H9 (cell line): Measurements from ENCODE around the gene CASQ2. TPM values are rescaled to one million over a fixed set of nuclear protein-coding genes. Genes with fewer than 3 reads are reported as not detected.

Experiments used
- DNase-seq: peaks from one replicate; pipeline ENCODE4 v3.0.0-alpha.2; 2017
- H2AFZ ChIP-seq: one replicate; pipeline ENCODE4 v1.6.1; 2013; ENCODE audit warnings: mild to moderate bottlenecking, low read length, control low read depth, moderate library complexity
- H2AK5ac ChIP-seq: 2 replicates; pipeline ENCODE4 v1.6.1; 2013; ENCODE audit warnings: low read length, control low read depth, mixed read lengths; ENCODE audit not compliant: insufficient read length
- H2BK120ac ChIP-seq: one replicate; pipeline ENCODE4 v1.6.1; 2013; ENCODE audit warnings: low read depth, mild to moderate bottlenecking, low read length, control low read depth, inconsistent platforms; ENCODE audit not compliant: poor library complexity, severe bottlenecking
- H2BK12ac ChIP-seq: 2 replicates; pipeline ENCODE4 v1.6.1; 2013; ENCODE audit warnings: low read length, control low read depth, mixed read lengths, low read depth; ENCODE audit not compliant: insufficient read length
- H2BK15ac ChIP-seq: 2 replicates; pipeline ENCODE4 v1.6.1; 2013; ENCODE audit warnings: low read depth, low read length, control low read depth
- H2BK20ac ChIP-seq: one replicate; pipeline ENCODE4 v1.6.1; 2013; ENCODE audit warnings: low read depth, mild to moderate bottlenecking, low read length, control low read depth, inconsistent platforms; ENCODE audit not compliant: poor library complexity, severe bottlenecking
- H2BK5ac ChIP-seq: 2 replicates; pipeline ENCODE4 v1.6.1; 2013; ENCODE audit warnings: low read length, control low read depth, mixed read lengths; ENCODE audit not compliant: insufficient read length
- H3K14ac ChIP-seq: 2 replicates; pipeline ENCODE4 v1.6.1; 2013; ENCODE audit warnings: low read length, control low read depth; ENCODE audit not compliant: insufficient read depth
- H3K18ac ChIP-seq: 2 replicates; pipeline ENCODE4 v1.6.1; 2013; ENCODE audit warnings: low read depth, mild to moderate bottlenecking, mixed read lengths, low read length, control low read depth; ENCODE audit not compliant: insufficient read length
- H3K23ac ChIP-seq: 2 replicates; pipeline ENCODE4 v1.6.1; 2013; ENCODE audit warnings: low read length, control low read depth, mixed read lengths, low read depth; ENCODE audit not compliant: insufficient read length
- H3K23me2 ChIP-seq: 2 replicates; pipeline ENCODE4 v1.6.1; 2013; ENCODE audit warnings: low read depth, mild to moderate bottlenecking, mixed read lengths, low read length, control low read depth; ENCODE audit not compliant: insufficient read length, poor library complexity, severe bottlenecking
- H3K27ac ChIP-seq: 2 replicates; pipeline ENCODE4 v1.5.1; 2013; ENCODE audit warnings: low read length, control low read depth, mixed read lengths, low read depth; ENCODE audit not compliant: insufficient read length
- H3K27me3 ChIP-seq: 2 replicates; pipeline ENCODE4 v1.6.1; 2013; ENCODE audit warnings: low read length, control low read depth, inconsistent platforms; ENCODE audit not compliant: insufficient read depth
- H3K4ac ChIP-seq: 2 replicates; pipeline ENCODE4 v1.6.1; 2013; ENCODE audit warnings: low read depth, mild to moderate bottlenecking, control low read depth, inconsistent platforms, low read length, moderate library complexity
- H3K4me1 ChIP-seq: 2 replicates; pipeline ENCODE4 v1.6.1; 2013; ENCODE audit warnings: low read length, control low read depth, inconsistent platforms; ENCODE audit not compliant: insufficient read depth
- H3K4me2 ChIP-seq: 2 replicates; pipeline ENCODE4 v1.6.1; 2013; ENCODE audit warnings: low read length, control low read depth, mixed read lengths; ENCODE audit not compliant: insufficient read length, insufficient read depth
- H3K56ac ChIP-seq: 2 replicates; pipeline ENCODE4 v1.6.1; 2013; ENCODE audit warnings: low read depth, mild to moderate bottlenecking, mixed read lengths, low read length, control low read depth; ENCODE audit not compliant: insufficient read length
- H3K79me1 ChIP-seq: 2 replicates; pipeline ENCODE4 v1.6.1; 2013; ENCODE audit warnings: low read depth, mild to moderate bottlenecking, moderate library complexity, low read length, control low read depth, inconsistent platforms; ENCODE audit not compliant: insufficient read depth, poor library complexity, severe bottlenecking
- H3K79me2 ChIP-seq: 2 replicates; pipeline ENCODE4 v1.6.1; 2013; ENCODE audit warnings: low read length, control low read depth, inconsistent platforms; ENCODE audit not compliant: insufficient read depth
- H3K9ac ChIP-seq: 2 replicates; pipeline ENCODE4 v1.6.1; 2013; ENCODE audit warnings: low read length, control low read depth, mixed read lengths; ENCODE audit not compliant: insufficient read length; ENCODE audit errors: extremely low read depth
- H3K9me3 ChIP-seq: one replicate; pipeline ENCODE4 v1.6.1; 2013; ENCODE audit warnings: low read depth, low read length, inconsistent platforms; ENCODE audit not compliant: control insufficient read depth
- H3T11ph ChIP-seq: one replicate; pipeline ENCODE4 v1.6.1; 2013; ENCODE audit warnings: mild to moderate bottlenecking, low read length, control low read depth, inconsistent platforms
- H4K20me1 ChIP-seq: one replicate; pipeline ENCODE4 v1.6.1; 2013; ENCODE audit not compliant: control insufficient read depth, insufficient read length, insufficient read depth
- H4K5ac ChIP-seq: 2 replicates; pipeline ENCODE4 v1.6.1; 2013; ENCODE audit warnings: low read depth, mild to moderate bottlenecking, mixed read lengths, low read length, control low read depth; ENCODE audit not compliant: insufficient read length
- H4K8ac ChIP-seq: replicated peaks from 2 replicates; pipeline ENCODE4 v1.6.1; 2013; ENCODE audit warnings: low read length, control low read depth, mixed read lengths, low read depth; ENCODE audit not compliant: insufficient read length
- H4K91ac ChIP-seq: 2 replicates; pipeline ENCODE4 v1.6.1; 2013; ENCODE audit warnings: low read depth, mild to moderate bottlenecking, moderate library complexity, mixed read lengths, low read length, control low read depth; ENCODE audit not compliant: insufficient read length
- H3K27ac Mint-ChIP-seq, 3 experiments: 2 replicates in 2 of 3; 3 replicates in 1 of 3; pipeline ENCODE4 v1.8.0; 2020 to 2021; ENCODE audit warnings: mixed read lengths in 3 of 3, mild to moderate bottlenecking in 1 of 3, moderate library complexity in 1 of 3
- H3K27me3 Mint-ChIP-seq: 2 replicates; pipeline ENCODE4 v1.8.0; 2021; ENCODE audit warnings: low read depth, mild to moderate bottlenecking, moderate library complexity, mixed read lengths
- H3K36me3 Mint-ChIP-seq, 3 experiments: 2 replicates in 2 of 3; 3 replicates in 1 of 3; pipeline ENCODE4 v1.8.0; 2020 to 2021; ENCODE audit warnings: low read depth in 3 of 3, mixed read lengths in 3 of 3; ENCODE audit not compliant: insufficient read depth in 1 of 3
- H3K4me1 Mint-ChIP-seq, 2 experiments: 2 replicates each; pipeline ENCODE4 v1.8.0; 2020; ENCODE audit warnings: mixed read lengths in 2 of 2
- H3K4me3 Mint-ChIP-seq, 2 experiments: 2 replicates in 1 of 2; 3 replicates in 1 of 2; pipeline ENCODE4 v1.8.0; 2020 to 2021; ENCODE audit warnings: mild to moderate bottlenecking in 2 of 2, mixed read lengths in 2 of 2, moderate library complexity in 1 of 2
- H3K9me3 Mint-ChIP-seq, 2 experiments: 2 replicates in 1 of 2; 3 replicates in 1 of 2; pipeline ENCODE4 v1.8.0; 2020; ENCODE audit warnings: mild to moderate bottlenecking in 2 of 2, mixed read lengths in 2 of 2, moderate library complexity in 1 of 2
- WGBS: extraction: QIAGEN DNeasy Blood & Tissue Kit; methylation state at CpG from one replicate; pipeline ENCODE4 v1.1.7; 2013; ENCODE audit warnings: missing lambda C conversion rate, low lambda C conversion rate, mixed read lengths; ENCODE audit not compliant: insufficient read length; ENCODE audit errors: extremely low coverage; 5-methylcytosine and 5-hydroxymethylcytosine counted together
- total RNA-seq: library from RNA; stranded (reverse); gene quantifications from 2 replicates; pipeline ENCODE4 v1.2.1, GENCODE V29; 2021
- TF ChIP-seq, protein P1 (sequence below): fragments of 200-600 bp; sonication (generic); conservative IDR thresholded peaks from 3 replicates; pipeline ENCODE4 v1.8.0; 2021; ENCODE audit warnings: antibody characterized with exemption, mild to moderate bottlenecking

CASQ2 gene
- total RNA-seq, 1 experiment from 2014 or later: not detected

DNA sequence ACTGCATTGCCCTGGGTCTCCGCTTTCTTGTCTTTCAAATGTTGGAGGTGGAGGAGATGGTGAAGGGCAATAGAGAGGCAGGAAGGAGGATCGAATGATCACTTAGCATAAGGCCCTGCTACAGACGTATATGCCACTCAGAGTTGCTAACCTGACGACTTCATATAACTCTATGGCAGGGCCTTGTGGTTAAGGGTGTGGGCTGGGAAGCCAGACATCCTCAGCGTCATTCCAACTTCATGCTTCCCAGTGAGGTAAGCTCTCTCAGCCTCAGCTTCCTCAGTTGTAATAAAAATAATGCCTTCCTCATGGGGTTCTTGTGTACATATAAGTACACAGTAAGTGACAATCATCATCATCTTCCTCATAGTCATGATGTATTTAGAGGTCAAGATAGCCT is 54.6 kb downstream of the CASQ2 start:
- no peak overlapping the region for H4K8ac ChIP-seq
- H3K27me3 Mint-ChIP-seq: peaks cover 2% of the 10 kb centered on the region; the same call in 1 of the 2 replicates
- no peaks in the 10 kb centered on the region for H3K23me2 ChIP-seq
- no peak overlapping the region for H2BK20ac ChIP-seq
- no peak overlapping the region for H4K5ac ChIP-seq
- H3K4me1 ChIP-seq: no peaks in the 10 kb centered on the region; the same call in 1 of the 2 replicates
- no peak overlapping the region for H3K4me2 ChIP-seq
- no peak overlapping the region for H3K23ac ChIP-seq
- peaks cover 18 to 21% of the 10 kb centered on the region in 2 experiments for H3K4me1 Mint-ChIP-seq
- no peak overlapping the region for H3K27ac ChIP-seq
- no peak overlapping the region for H4K91ac ChIP-seq
- H3T11ph ChIP-seq: no peak overlapping the region
- no peak overlapping the region for H2BK12ac ChIP-seq
- H3K9me3 Mint-ChIP-seq: peaks cover 0 to 4% of the 10 kb centered on the region in 2 experiments; a peak in 1 of 5 replicates
- H2BK5ac ChIP-seq: no peak overlapping the region
- H3K56ac ChIP-seq: no peak overlapping the region
- H3K4ac ChIP-seq: no peak overlapping the region
- H3K14ac ChIP-seq: no peak overlapping the region
- H2BK120ac ChIP-seq: no peak overlapping the region
- H2BK15ac ChIP-seq: no peak overlapping the region
- no peaks in the 10 kb centered on the region for H3K79me2 ChIP-seq
- no peak for DNase-seq
- H3K79me1 ChIP-seq: no peaks in the 10 kb centered on the region
- no peaks in the 10 kb centered on the region for H3K9me3 ChIP-seq
- H3K4me3 Mint-ChIP-seq: no peak overlapping the region
- no CpG with 5 or more reads among the region's 5 CpGs for WGBS
- H3K27me3 ChIP-seq: no peaks in the 10 kb centered on the region
- no peak overlapping the region for H2AFZ ChIP-seq
- no peak overlapping the region for H3K9ac ChIP-seq
- no peak overlapping the region for H3K27ac Mint-ChIP-seq
- TF ChIP-seq, protein P1, sequence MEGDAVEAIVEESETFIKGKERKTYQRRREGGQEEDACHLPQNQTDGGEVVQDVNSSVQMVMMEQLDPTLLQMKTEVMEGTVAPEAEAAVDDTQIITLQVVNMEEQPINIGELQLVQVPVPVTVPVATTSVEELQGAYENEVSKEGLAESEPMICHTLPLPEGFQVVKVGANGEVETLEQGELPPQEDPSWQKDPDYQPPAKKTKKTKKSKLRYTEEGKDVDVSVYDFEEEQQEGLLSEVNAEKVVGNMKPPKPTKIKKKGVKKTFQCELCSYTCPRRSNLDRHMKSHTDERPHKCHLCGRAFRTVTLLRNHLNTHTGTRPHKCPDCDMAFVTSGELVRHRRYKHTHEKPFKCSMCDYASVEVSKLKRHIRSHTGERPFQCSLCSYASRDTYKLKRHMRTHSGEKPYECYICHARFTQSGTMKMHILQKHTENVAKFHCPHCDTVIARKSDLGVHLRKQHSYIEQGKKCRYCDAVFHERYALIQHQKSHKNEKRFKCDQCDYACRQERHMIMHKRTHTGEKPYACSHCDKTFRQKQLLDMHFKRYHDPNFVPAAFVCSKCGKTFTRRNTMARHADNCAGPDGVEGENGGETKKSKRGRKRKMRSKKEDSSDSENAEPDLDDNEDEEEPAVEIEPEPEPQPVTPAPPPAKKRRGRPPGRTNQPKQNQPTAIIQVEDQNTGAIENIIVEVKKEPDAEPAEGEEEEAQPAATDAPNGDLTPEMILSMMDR: no peak
- H3K18ac ChIP-seq: no peak overlapping the region
- no peak overlapping the region for H2AK5ac ChIP-seq
- H3K36me3 Mint-ChIP-seq: no peaks in the 10 kb centered on the region
- no peaks in the 10 kb centered on the region for H4K20me1 ChIP-seq
